Esophagus squamous epithelium (tissue), 4 donors: ENCODE measurements around the gene KLC4.

Source experiments
- POLR2A ChIP-seq, 4 donors: fragments of 450-650 bp; IDR thresholded peaks; one replicate each; pipeline ENCODE4 v1.6.1; 2017; ENCODE audit warnings: antibody characterized with exemption in 4 of 4, mild to moderate bottlenecking in 4 of 4, moderate library complexity in 3 of 4
- TF ChIP-seq, protein P1 (sequence below), 6 experiments: fragments of 450-650 bp in 4 of 6; fragments of 200-600 bp in 2 of 6; sonication (generic) in 2 of 6; IDR thresholded peaks; one replicate each; pipeline ENCODE4 v1.5.1; 2016 to 2019; ENCODE audit warnings: antibody characterized with exemption in 6 of 6, mild to moderate bottlenecking in 4 of 6, moderate library complexity in 4 of 6

DNA sequence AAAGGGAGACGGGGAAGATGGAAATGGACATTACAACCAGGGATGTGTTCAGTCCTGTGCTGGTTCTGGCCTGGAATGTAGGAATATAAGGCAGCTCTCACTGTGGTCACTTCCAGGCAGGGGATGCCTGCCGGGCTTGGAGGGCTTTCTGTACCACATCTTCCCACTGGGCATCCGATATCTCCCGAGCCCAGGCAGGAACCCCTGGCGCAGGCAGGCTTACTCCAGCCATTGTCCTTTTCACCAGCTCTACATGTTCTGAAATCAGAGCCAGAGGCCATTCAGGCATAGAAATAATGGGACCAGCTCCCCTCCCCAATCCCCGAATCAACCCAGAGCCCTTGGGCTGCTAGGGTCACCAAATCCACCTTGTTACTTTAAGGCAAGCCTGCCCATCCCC, 47.1 kb upstream of the KLC4 start:
- TF ChIP-seq, protein P1, sequence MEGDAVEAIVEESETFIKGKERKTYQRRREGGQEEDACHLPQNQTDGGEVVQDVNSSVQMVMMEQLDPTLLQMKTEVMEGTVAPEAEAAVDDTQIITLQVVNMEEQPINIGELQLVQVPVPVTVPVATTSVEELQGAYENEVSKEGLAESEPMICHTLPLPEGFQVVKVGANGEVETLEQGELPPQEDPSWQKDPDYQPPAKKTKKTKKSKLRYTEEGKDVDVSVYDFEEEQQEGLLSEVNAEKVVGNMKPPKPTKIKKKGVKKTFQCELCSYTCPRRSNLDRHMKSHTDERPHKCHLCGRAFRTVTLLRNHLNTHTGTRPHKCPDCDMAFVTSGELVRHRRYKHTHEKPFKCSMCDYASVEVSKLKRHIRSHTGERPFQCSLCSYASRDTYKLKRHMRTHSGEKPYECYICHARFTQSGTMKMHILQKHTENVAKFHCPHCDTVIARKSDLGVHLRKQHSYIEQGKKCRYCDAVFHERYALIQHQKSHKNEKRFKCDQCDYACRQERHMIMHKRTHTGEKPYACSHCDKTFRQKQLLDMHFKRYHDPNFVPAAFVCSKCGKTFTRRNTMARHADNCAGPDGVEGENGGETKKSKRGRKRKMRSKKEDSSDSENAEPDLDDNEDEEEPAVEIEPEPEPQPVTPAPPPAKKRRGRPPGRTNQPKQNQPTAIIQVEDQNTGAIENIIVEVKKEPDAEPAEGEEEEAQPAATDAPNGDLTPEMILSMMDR (IDR thresholded peaks at IDR 0.05): no peak
- no peak for TF ChIP-seq POLR2A (IDR thresholded peaks at IDR 0.05)
